CD1c-positive myeloid dendritic cell (primary cell): ENCODE measurements around the gene PTPRM.

ENCODE experiments used
- DNase-seq: peaks from one replicate; pipeline ENCODE4 v3.0.0-alpha.2; 2016; ENCODE audit errors: extremely low spot score

Gene PTPRM

DNA sequence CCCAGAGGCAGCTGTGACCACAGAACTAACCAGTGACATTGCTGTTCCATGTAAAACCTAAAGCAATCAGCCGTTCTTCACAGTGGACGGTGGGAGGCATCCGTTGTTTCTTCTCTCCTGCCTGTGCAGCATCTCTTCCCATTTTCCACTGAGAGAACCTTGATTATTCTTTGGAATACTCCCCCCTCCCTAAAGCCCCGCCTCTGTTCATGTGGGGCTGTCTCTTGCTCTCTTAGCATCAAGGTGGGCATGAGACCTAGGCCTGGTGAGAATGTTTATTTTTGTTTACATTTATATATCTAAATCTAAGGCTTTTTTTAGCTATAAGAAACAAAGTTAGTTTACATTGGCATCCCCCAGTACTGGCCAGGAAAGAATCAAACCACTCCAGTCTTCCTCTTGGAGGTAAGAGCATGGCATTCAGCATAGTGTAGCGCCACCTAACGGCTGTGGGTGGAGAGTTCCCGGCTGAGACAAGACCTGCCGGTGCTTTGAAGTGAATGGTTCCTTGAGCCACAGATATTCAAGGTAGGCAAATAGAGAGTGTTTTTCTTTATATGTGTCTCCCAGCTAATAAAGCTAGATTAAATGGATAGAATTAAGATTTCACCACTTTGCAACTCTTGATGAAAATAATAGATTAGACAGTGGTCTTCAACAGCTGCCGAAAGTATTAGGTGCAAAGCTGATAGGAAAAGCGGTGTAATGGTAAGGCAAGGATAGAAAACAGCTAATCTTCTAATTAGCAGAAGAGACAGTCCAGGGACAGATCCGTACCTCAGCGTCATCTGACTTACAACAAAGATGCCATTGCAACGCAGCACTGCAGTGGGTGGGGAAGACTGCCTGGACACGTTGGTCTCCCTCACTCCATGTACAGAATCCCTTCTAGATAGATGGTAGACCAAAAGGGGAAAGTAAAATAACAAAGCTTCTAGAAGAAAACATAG, 822.5 kb downstream of the PTPRM start:
- peak; percentile 61 for DNase-seq

DNA sequence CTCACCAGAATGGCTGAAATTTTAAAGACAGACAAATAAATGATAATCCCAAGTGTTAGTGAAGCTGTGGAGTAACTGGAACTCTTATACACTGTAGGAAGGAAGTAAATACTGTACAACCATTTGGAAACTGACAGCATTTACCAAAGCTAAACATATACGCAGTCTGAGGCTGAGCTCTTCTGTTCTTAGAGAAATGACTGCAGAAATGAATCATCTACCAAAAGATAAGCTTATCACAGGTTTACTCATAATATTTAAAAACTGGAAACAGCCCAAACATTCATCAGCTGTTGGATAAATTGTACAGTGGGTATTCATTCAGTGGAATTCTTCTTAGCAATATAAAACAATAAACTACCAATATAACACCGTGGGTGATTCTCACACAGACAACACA, 824.0 kb downstream of the PTPRM start:
- no peak for DNase-seq

DNA sequence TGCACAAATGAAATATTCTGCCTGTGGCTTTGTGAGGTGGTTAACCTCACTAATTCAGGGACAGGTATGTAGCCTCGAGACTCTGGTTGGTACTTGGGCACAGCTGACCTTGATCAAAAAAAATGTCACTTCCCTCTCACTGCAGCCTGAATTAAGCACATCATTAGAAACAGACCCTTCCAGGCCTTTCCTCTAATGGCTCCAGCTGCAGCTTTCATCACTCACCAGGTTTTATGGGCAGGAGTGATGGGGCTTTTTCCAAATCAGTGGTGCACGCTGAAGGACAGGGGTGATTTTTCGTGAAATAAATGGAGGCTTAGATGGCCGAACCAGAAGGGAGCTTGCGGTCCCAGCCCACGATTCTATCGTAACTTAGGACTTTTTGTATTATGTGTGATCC, 829.1 kb downstream of the PTPRM start:
- DNase-seq, result no peak

DNA sequence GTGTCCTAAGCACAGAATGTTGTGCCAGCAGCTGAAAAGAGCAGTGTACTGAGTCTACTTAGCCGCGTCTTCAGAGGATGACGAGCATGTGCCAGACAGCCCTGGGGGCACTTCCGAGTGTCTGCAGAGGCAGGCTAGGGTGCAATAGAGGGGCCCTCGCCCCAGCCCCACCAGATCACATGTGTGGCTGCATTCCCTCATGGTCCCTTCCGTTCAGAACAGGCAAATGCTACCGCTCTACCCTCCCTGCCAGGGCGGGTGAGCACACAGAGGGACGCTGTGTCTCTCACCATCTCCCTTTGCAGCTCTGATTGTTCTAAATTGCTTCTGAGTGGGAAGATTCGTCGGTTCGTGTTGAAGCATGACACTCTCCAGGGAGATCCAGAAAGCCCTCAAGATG, 829.9 kb downstream of the PTPRM start:
- DNase-seq, result no peak

GRCh38 chr18:8399138-8399537, 832.0 kb downstream of the PTPRM start:
- DNase-seq, result no peak

DNA sequence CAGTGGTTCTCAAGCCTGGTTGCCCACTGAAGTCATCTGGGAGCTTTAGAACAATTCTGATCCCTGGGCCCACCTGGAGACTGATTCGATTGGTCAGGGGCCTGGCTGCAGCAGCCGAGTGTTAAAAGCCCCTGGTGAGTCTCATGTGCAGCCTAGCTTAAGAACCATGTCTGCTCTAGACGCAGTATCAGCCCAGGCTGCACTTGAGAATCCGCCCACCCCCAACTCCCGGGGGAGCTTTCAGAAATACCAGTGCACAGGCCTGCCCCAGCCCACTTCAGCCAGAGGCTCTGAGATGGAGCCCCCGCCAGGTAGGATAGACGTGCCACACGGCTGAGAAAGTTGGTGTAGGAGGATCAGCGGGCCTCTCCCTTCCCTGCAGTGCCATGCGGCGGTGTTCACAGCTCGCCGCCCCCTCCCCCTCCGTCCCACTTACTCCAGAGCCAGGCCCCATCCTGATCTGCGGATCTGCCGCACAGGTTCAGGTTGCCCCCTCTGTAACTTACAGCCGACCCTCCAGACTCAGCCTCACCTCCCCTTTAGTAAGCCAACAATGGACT, 833.2 kb downstream of the PTPRM start:
- DNase-seq, result no peak

GRCh38 chr18:8400825-8401224, 833.7 kb downstream of the PTPRM start:
- DNase-seq, result no peak

DNA sequence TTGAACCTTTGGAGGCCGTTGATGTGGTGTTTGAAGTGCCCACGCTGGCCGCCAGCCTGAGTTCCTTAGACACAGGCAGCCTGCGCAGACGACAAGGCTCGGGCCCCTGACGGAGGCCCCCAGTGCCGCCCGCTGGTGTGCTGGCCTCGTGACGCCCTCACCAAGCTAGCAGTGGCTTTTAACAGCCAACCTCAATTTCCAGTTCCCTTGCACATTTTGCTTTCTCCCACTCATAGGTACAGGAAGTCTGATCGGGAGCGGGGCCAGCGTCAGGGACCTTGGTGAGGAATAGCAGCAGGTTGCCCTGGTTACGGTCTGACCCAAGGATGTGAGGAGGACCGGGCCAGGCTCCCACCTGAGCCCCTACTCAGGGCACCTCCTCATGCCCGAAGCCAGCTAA, 834.5 kb downstream of the PTPRM start:
- no peak for DNase-seq

- DNase-seq, result no peak
These were observed 835.1 kb downstream of the PTPRM start for GRCh38 chr18:8402237-8402636.

- no peak for DNase-seq
These were observed 836.6 kb downstream of the PTPRM start for GRCh38 chr18:8403713-8404112.

DNA sequence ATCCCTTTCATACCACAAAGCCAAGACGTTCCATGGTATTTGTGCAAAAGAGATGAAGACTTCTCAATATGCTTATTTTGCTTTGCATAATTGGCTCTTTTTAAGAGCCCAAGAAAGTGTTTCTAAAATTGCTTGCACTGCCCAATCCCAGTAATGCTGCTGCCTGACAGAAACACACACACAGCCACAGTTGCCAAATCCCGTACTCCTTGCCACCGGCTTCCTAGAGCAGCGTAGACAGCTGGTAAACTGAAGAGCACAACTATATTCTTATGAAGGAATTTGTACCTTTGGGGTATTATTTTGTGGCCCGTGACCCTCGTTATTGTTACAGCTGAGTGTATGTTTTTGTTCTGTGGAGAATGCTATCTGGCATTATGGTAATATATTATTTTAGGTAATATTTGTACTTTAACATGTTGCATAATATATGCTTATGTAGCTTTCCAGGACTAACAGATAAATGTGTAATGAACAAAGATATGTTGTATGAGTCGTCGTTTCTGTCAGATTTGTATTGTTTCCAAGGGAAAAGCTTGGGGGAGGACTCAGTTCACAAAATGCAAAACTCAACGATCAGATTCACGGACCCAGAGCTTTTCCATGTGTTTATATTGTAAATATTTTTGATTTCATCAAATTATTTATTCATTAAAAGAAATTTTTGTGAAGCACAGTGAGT, 839.2 kb downstream of the PTPRM start:
- DNase-seq, result no peak

GRCh38 chr18:8406868-8407250, 839.7 kb downstream of the PTPRM start:
- DNase-seq, result no peak

- DNase-seq, result no peak
These were observed 842.0 kb downstream of the PTPRM start for GRCh38 chr18:8409151-8409550.

DNA sequence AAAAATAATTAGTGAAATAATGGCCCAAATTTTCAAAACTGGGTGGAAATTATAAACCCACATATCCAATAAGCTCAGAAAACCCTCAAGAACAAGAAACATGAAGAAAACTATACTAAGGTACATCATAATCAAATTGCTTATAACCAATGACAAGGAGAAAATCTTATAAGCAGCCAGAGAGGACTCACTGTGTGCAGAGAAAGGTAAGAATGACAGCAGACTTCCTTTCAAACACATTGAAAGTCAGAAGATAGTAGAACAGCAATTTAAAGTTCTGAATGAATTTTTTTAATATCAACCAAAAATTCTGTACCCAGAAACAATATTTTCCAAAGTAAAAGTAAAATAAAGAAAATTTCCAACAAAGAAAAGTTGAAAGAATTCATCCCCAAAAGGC, 844.4 kb downstream of the PTPRM start:
- DNase-seq, result no peak

- no peak for DNase-seq
These were observed 845.0 kb downstream of the PTPRM start for GRCh38 chr18:8412117-8412516.

- DNase-seq, result no peak
These were observed 846.1 kb downstream of the PTPRM start for GRCh38 chr18:8413189-8413588.

- DNase-seq, result no peak
These were observed 846.6 kb downstream of the PTPRM start for GRCh38 chr18:8413751-8414150.

- DNase-seq, result no peak
These were observed 849.3 kb downstream of the PTPRM start for GRCh38 chr18:8416212-8417019.

DNA sequence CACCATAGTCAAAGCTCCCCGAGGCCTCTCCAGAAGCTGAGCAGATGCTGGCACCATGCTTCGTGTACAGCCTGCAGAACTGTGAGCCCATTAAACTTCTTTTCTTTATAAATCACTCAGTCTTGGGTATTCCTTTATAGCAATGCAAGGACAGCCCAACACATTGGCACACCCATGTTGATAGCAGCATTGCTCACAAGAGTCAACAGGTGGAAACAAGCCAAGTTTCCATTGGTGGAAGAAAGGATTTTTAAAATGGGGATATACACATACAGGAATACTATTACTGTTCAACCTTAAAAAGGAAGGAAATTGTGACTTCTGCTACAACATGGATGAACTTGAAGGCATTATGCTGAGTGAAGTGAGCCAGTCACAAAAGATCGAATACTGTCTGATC, 855.3 kb downstream of the PTPRM start:
- no peak for DNase-seq

GRCh38 chr18:8423051-8423557, 856.0 kb downstream of the PTPRM start:
- DNase-seq, result no peak

- DNase-seq, result no peak
These were observed 857.4 kb downstream of the PTPRM start for GRCh38 chr18:8424481-8424880.
